HepG2 (cell line): ENCODE results near the gene CLDN15. TPM values are rescaled to one million over a fixed set of nuclear protein-coding genes. Genes with fewer than 3 reads are reported as not detected.

ENCODE experiments used
- AHR ChIP-seq: IDR thresholded peaks from 2 replicates; pipeline ENCODE4 v1.6.1; 2018; ENCODE audit warnings: missing genetic modification reagents, missing compliant biosample characterization
- CEBPB ChIP-seq: IDR thresholded peaks from 2 replicates; pipeline ENCODE4 v1.6.1; 2011; ENCODE audit warnings: low read depth, low read length, improper control_type of control experiment, borderline replicate concordance
- CREM ChIP-seq, 2 experiments: sonication (generic) in 1 of 2; formaldehyde crosslinking in 1 of 2; IDR thresholded peaks; 2 replicates each; pipeline versions ENCODE4 v1.4.0 to v1.6.1; 2016 to 2020; ENCODE audit warnings: antibody characterized with exemption in 1 of 2, mild to moderate bottlenecking in 1 of 2, missing genetic modification reagents in 1 of 2
- ELF1 ChIP-seq: sonication (generic); formaldehyde crosslinking; IDR thresholded peaks from 2 replicates; pipeline ENCODE4 v1.4.0; 2020; ENCODE audit warnings: missing genetic modification reagents
- GATAD1 ChIP-seq: IDR thresholded peaks from 2 replicates; pipeline ENCODE4 v1.6.1; 2016; ENCODE audit warnings: missing genetic modification reagents, missing compliant biosample characterization
- HOXA3 ChIP-seq: sonication (generic); formaldehyde crosslinking; IDR thresholded peaks from 2 replicates; pipeline ENCODE4 v1.5.0; 2020; ENCODE audit warnings: missing genetic modification reagents
- MTA1 ChIP-seq: sonication (generic); formaldehyde crosslinking; IDR thresholded peaks from 2 replicates; pipeline ENCODE4 v1.4.0; 2020; ENCODE audit warnings: missing genetic modification reagents, mild to moderate bottlenecking, borderline replicate concordance
- NFIC ChIP-seq: IDR thresholded peaks from 2 replicates; pipeline ENCODE4 v1.6.1; 2012; ENCODE audit warnings: mild to moderate bottlenecking, low read length, inconsistent platforms
- NR2F2 ChIP-seq: IDR thresholded peaks from 2 replicates; pipeline ENCODE4 v1.6.1; 2012; ENCODE audit warnings: low read depth, inconsistent platforms, borderline replicate concordance
- SMAD1 ChIP-seq: sonication (generic); formaldehyde crosslinking; IDR thresholded peaks from 2 replicates; pipeline ENCODE4 v1.4.0; 2020; ENCODE audit warnings: missing genetic modification reagents, low read depth, mild to moderate bottlenecking, borderline replicate concordance
- SRSF4 ChIP-seq: fragments of 200-400 bp; formaldehyde crosslinking; IDR thresholded peaks from one replicate; pipeline ENCODE4 v1.6.1; 2018; ENCODE audit warnings: mild to moderate bottlenecking, low read depth, low read length, moderate library complexity; ENCODE audit not compliant: poor library complexity, severe bottlenecking
- YEATS4 ChIP-seq: sonication (generic); formaldehyde crosslinking; IDR thresholded peaks from 2 replicates; pipeline ENCODE4 v1.4.0; 2020; ENCODE audit warnings: missing genetic modification reagents, borderline replicate concordance
- ZKSCAN5 ChIP-seq: sonication (generic); formaldehyde crosslinking; IDR thresholded peaks from 2 replicates; pipeline ENCODE4 v1.5.1; 2020; ENCODE audit warnings: mild to moderate bottlenecking, missing genetic modification reagents
- ZMAT3 ChIP-seq: sonication (generic); formaldehyde crosslinking; conservative IDR thresholded peaks from 2 replicates; pipeline ENCODE4 v1.7.0; 2021; ENCODE audit warnings: missing genetic modification reagents
- ZNF337 ChIP-seq: sonication (generic); formaldehyde crosslinking; IDR thresholded peaks from 2 replicates; pipeline ENCODE4 v1.5.1; 2020; ENCODE audit warnings: missing genetic modification reagents, low read depth, mild to moderate bottlenecking, borderline replicate concordance
- ZNF558 ChIP-seq: sonication (generic); formaldehyde crosslinking; IDR thresholded peaks from 2 replicates; pipeline ENCODE4 v1.9.0; 2022; ENCODE audit warnings: mild to moderate bottlenecking, missing genetic modification reagents, borderline replicate concordance
- ZSCAN29 ChIP-seq: sonication (generic); formaldehyde crosslinking; conservative IDR thresholded peaks from 2 replicates; pipeline ENCODE4 v1.4.0; 2020; ENCODE audit warnings: mild to moderate bottlenecking, missing genetic modification reagents
- polyA plus RNA-seq, 8 experiments: library from polyadenylated mRNA; depleted of rRNA in 3 of 8; stranded (reverse) in 7 of 8; unstranded in 1 of 8; fragments of >200 nt; fragmentation: Illumina TruSeq in 4 of 8; extraction: Trizol in 4 of 8; gene quantifications; 2 replicates each; pipeline versions ENCODE4 v1.2.1 to v1.2.3, GENCODE V29; 2011 to 2016; ENCODE audit warnings: low read depth in 4 of 8, missing spikeins in 1 of 8, mixed read lengths in 1 of 8; ENCODE audit not compliant: insufficient read depth in 1 of 8
- total RNA-seq, 5 experiments: library from RNA; depleted of rRNA; stranded (reverse); fragments of >200 nt; fragmentation: Illumina TruSeq; extraction: Trizol; gene quantifications; 2 replicates each; pipeline ENCODE4 v1.2.3, GENCODE V29; 2016; ENCODE audit warnings: low read depth in 1 of 5
- TF ChIP-seq, protein P1 (sequence below): sonication (generic); formaldehyde crosslinking; IDR thresholded peaks from 2 replicates; pipeline ENCODE4 v1.8.0; 2022; ENCODE audit warnings: low read depth, missing genetic modification reagents
- TF ChIP-seq, protein P2 (sequence below): sonication (generic); formaldehyde crosslinking; IDR thresholded peaks from 2 replicates; pipeline ENCODE4 v1.4.0; 2020; ENCODE audit warnings: missing genetic modification reagents, borderline replicate concordance
- TF ChIP-seq, protein P3 (sequence below): sonication (generic); formaldehyde crosslinking; IDR thresholded peaks from 2 replicates; pipeline ENCODE4 v1.8.1; 2023; ENCODE audit warnings: mild to moderate bottlenecking, missing genetic modification reagents
- TF ChIP-seq, protein P4 (sequence below): conservative IDR thresholded peaks from 2 replicates; pipeline ENCODE4 v1.6.1; 2018; ENCODE audit warnings: missing genetic modification reagents

CLDN15 gene
- total and polyA plus RNA-seq, 2 of the 13 experiments (the other 11 are each of a cell fraction or from before 2014, with no cell fraction given): 7.1 to 17.8 TPM

DNA sequence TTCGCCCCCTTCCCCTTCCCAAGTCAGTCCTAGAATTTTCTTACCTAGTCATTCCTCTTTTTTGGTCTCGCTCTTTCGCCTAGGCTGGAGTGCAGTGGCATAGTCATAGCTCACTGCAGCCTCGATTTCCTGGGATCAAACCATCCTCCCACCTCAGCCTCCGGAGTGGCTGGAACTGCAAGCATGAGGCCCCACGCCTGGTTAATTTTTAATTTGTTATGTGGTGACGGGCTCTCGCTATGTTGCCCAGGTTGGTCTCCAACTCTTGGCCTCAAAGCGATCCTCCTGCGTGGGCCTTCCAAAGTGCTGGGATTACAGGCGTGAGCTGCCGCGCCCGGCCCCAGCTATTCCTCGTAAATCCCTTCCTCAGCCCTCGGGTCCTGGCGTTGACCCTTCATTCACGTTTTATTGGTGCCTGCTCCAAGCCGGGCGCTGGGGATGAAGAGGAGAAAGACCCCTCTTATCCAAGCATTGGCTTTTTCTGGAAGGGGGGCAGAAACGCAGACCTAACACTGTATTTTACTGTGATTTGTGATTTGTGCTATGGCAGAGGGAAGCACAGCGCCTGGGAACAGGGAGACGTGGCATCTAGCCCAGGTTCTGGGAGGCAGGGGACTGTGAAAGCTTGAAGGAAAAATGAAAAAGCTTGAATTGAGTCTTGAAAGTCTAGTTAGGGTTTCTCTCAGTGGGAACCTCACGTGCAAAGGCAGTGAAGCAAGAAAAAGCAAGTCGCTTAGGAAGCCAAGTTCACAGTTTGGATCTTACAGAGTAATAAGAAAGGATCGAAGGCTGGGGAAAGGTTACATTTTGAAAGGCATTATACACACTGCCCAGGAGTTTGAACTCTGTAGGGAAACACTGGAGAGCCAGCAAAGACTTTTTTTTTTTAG is 19.1 kb downstream of the CLDN15 start (continued):
- TF ChIP-seq, protein P1, sequence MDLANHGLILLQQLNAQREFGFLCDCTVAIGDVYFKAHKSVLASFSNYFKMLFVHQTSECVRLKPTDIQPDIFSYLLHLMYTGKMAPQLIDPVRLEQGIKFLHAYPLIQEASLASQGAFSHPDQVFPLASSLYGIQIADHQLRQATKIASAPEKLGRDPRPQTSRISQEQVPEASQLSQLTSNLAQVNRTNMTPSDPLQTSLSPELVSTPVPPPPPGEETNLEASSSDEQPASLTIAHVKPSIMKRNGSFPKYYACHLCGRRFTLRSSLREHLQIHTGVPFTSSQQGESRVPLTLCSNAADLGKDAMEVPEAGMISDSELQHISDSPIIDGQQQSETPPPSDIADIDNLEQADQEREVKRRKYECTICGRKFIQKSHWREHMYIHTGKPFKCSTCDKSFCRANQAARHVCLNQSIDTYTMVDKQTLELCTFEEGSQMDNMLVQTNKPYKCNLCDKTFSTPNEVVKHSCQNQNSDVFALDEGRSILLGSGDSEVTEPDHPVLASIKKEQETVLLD: no peak
- TF ChIP-seq, protein P2, sequence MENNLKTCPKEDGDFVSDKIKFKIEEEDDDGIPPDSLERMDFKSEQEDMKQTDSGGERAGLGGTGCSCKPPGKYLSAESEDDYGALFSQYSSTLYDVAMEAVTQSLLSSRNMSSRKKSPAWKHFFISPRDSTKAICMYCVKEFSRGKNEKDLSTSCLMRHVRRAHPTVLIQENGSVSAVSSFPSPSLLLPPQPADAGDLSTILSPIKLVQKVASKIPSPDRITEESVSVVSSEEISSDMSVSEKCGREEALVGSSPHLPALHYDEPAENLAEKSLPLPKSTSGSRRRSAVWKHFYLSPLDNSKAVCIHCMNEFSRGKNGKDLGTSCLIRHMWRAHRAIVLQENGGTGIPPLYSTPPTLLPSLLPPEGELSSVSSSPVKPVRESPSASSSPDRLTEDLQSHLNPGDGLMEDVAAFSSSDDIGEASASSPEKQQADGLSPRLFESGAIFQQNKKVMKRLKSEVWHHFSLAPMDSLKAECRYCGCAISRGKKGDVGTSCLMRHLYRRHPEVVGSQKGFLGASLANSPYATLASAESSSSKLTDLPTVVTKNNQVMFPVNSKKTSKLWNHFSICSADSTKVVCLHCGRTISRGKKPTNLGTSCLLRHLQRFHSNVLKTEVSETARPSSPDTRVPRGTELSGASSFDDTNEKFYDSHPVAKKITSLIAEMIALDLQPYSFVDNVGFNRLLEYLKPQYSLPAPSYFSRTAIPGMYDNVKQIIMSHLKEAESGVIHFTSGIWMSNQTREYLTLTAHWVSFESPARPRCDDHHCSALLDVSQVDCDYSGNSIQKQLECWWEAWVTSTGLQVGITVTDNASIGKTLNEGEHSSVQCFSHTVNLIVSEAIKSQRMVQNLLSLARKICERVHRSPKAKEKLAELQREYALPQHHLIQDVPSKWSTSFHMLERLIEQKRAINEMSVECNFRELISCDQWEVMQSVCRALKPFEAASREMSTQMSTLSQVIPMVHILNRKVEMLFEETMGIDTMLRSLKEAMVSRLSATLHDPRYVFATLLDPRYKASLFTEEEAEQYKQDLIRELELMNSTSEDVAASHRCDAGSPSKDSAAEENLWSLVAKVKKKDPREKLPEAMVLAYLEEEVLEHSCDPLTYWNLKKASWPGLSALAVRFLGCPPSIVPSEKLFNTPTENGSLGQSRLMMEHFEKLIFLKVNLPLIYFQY (CRISPR knock-in tag): no peak
- TF ChIP-seq YEATS4 (CRISPR knock-in tag) (0 out of 2 replicates have a peak, but pooled peaks have one; percentile 13), HOXA3 (CRISPR knock-in tag) (peak; percentile 7; the same call in 1 of the 2 replicates), SMAD1 (CRISPR knock-in tag) (no peak), CREM (IDR thresholded peaks at IDR 0.05) (no peak), CREM (CRISPR knock-in tag; IDR thresholded peaks at IDR 0.05) (no peak), MTA1 (CRISPR knock-in tag) (no peak), ZNF558 (CRISPR knock-in tag) (no peak), ZMAT3 (CRISPR knock-in tag) (no peak), ZNF337 (CRISPR knock-in tag) (no peak), NR2F2 (no peak), ZSCAN29 (CRISPR knock-in tag) (no peak), SRSF4 (no peak), CEBPB (no peak), GATAD1 (CRISPR knock-in tag) (peak; percentile 53), ELF1 (CRISPR knock-in tag) (no peak), AHR (CRISPR knock-in tag) (no peak), NFIC (no peak), ZKSCAN5 (CRISPR knock-in tag) (0 out of 2 replicates have a peak, but pooled peaks have one; percentile 16)
- TF ChIP-seq, protein P3, sequence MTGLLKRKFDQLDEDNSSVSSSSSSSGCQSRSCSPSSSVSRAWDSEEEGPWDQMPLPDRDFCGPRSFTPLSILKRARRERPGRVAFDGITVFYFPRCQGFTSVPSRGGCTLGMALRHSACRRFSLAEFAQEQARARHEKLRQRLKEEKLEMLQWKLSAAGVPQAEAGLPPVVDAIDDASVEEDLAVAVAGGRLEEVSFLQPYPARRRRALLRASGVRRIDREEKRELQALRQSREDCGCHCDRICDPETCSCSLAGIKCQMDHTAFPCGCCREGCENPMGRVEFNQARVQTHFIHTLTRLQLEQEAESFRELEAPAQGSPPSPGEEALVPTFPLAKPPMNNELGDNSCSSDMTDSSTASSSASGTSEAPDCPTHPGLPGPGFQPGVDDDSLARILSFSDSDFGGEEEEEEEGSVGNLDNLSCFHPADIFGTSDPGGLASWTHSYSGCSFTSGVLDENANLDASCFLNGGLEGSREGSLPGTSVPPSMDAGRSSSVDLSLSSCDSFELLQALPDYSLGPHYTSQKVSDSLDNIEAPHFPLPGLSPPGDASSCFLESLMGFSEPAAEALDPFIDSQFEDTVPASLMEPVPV (CRISPR knock-in tag): no peak
- TF ChIP-seq, protein P4, sequence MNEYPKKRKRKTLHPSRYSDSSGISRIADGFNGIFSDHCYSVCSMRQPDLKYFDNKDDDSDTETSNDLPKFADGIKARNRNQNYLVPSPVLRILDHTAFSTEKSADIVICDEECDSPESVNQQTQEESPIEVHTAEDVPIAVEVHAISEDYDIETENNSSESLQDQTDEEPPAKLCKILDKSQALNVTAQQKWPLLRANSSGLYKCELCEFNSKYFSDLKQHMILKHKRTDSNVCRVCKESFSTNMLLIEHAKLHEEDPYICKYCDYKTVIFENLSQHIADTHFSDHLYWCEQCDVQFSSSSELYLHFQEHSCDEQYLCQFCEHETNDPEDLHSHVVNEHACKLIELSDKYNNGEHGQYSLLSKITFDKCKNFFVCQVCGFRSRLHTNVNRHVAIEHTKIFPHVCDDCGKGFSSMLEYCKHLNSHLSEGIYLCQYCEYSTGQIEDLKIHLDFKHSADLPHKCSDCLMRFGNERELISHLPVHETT (CRISPR knock-in tag): no peak
